Bronchial epithelial cell (primary cell): ENCODE measurements around the gene PRKCZ. TPM values are rescaled to one million over a fixed set of nuclear protein-coding genes. Genes with fewer than 3 reads are reported as not detected.

Experiments
- DNase-seq: peaks from one replicate; pipeline ENCODE4 v3.0.0-alpha.2; 2010; ENCODE audit warnings: low read depth
- FAIRE-seq: peaks from 2 replicates; lab custom pipeline; 2011; peaks lifted over from hg19 to GRCh38; lab: Jason Lieb, UNC
- H3K27me3 ChIP-seq: 2 replicates; pipeline ENCODE4 v1.5.1; 2011; ENCODE audit warnings: low read length; ENCODE audit not compliant: control insufficient read depth, insufficient read depth
- H3K36me3 ChIP-seq: 2 replicates; pipeline ENCODE4 v1.5.1; 2011; ENCODE audit warnings: low read length; ENCODE audit not compliant: control insufficient read depth, insufficient read depth
- H3K4me3 ChIP-seq: 2 replicates; pipeline ENCODE4 v1.5.1; 2011; ENCODE audit warnings: mild to moderate bottlenecking, low read depth, low read length, control low read depth
- total RNA-seq: library from RNA; depleted of rRNA; stranded (reverse); fragments of >200 nt; gene quantifications from 2 replicates; pipeline ENCODE4 v1.2.1, GENCODE V29; 2014
- TF ChIP-seq, protein P1 (sequence below): IDR thresholded peaks from 2 replicates; pipeline ENCODE4 v1.5.1; 2011; ENCODE audit warnings: mild to moderate bottlenecking, moderate library complexity, low read length, control low read depth, inconsistent platforms; ENCODE audit not compliant: insufficient read depth, severe bottlenecking

Gene PRKCZ
- total RNA-seq, 1 donor from 2014 or later, result 38.4 TPM

DNA sequence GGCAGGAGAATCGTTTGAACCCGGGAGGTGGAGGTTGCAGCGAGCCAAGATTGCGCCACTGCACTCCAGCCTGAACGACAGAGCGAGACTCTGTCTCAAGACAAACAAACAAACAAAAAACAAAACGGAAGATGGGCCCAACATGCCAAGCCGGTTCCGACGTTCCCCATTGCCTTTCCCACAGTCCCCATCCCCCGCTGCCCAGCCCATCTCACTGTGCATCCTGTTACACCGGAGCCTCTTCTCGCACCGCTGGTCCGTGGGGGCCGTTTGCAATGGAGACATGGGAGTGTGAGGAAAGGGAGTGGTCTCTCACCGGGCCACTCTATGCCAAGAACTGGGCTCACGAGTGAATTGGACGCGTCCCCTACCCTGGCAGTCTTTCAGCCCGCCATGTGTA lies 45.4 kb upstream of the PRKCZ start:
- H3K27me3 ChIP-seq, result peaks cover 3% of the 10 kb centered on the region
- H3K4me3 ChIP-seq, result no peak overlapping the region
- DNase-seq (no peak), FAIRE-seq (no peak)
- TF ChIP-seq, protein P1, sequence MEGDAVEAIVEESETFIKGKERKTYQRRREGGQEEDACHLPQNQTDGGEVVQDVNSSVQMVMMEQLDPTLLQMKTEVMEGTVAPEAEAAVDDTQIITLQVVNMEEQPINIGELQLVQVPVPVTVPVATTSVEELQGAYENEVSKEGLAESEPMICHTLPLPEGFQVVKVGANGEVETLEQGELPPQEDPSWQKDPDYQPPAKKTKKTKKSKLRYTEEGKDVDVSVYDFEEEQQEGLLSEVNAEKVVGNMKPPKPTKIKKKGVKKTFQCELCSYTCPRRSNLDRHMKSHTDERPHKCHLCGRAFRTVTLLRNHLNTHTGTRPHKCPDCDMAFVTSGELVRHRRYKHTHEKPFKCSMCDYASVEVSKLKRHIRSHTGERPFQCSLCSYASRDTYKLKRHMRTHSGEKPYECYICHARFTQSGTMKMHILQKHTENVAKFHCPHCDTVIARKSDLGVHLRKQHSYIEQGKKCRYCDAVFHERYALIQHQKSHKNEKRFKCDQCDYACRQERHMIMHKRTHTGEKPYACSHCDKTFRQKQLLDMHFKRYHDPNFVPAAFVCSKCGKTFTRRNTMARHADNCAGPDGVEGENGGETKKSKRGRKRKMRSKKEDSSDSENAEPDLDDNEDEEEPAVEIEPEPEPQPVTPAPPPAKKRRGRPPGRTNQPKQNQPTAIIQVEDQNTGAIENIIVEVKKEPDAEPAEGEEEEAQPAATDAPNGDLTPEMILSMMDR, result no peak
- no peaks in the 10 kb centered on the region for H3K36me3 ChIP-seq

DNA sequence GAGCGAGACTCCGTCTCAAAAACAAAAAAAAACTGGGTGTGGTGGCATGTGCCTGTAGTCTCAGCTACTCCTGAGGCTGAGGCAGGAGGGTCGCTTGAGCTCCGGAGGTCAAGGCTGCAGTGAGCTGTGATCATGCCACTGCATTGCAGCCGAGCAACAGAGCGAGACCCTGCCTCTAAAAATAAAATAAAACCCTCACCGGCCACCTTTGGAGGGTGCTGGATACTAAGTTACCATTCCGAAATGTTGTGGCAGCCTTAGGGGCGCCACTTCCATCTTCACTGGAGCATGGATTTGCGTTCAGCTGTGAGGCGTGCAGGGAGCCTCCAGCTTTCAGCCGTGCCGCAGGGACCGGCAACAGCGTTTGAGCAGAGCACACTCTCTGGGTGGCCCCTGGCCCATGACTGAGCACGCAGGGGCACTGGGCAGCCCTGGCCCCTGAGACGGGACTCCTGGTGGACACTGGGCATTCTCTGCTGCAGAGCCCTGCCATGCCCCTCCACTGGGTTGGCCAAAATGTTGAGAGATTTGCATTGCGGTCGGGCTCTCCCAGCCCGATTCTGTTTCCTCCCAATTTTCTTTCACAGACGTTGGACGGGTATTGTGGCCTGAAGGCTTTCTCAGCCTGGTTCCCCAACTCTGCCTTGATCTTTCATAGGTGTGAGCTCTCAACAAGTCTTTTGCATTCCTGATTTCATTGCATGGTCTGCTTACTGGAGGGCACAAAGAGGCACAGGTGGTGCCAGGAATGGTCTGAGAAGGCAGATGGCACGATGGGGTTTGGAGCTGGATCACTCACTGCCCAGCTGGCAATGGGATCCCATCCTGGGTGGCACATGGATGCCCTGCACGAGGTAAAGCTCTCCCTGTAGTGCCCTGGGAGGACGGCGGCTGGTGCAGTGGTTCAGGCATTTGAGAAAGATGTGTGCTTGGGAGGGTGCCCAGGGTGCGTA lies 40.8 kb upstream of the PRKCZ start:
- no peak for FAIRE-seq
- H3K27me3 ChIP-seq, result peaks cover 1% of the 10 kb centered on the region
- TF ChIP-seq, protein P1, result no peak
- H3K4me3 ChIP-seq, result no peak overlapping the region
- DNase-seq, result no peak
- no peaks in the 10 kb centered on the region for H3K36me3 ChIP-seq

DNA sequence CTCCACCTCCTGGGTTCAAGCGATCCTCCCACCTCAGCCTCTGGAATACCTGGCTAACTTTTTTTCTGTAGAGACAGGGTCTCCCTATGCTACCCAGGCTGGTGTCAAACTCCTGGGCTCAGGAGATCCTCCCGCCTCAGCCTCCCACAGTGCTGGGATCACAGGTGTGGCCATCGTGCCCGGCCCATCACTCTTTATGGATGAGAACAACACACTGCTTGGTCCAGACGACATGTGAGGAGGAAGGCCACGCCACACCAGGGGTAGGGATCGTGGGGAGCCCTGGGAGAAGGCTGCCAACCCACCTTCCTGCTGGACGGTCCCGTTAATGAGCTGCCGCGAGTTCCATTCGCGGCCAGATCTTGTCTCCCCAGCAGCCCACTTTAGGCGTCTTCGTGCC lies 36.0 kb upstream of the PRKCZ start:
- Histone ChIP-seq H3K4me3 (no peak overlapping the region), H3K36me3 (no peaks in the 10 kb centered on the region), H3K27me3 (peaks cover 6% of the 10 kb centered on the region)
- no peak for DNase-seq
- FAIRE-seq, result no peak
- TF ChIP-seq, protein P1, result no peak

DNA sequence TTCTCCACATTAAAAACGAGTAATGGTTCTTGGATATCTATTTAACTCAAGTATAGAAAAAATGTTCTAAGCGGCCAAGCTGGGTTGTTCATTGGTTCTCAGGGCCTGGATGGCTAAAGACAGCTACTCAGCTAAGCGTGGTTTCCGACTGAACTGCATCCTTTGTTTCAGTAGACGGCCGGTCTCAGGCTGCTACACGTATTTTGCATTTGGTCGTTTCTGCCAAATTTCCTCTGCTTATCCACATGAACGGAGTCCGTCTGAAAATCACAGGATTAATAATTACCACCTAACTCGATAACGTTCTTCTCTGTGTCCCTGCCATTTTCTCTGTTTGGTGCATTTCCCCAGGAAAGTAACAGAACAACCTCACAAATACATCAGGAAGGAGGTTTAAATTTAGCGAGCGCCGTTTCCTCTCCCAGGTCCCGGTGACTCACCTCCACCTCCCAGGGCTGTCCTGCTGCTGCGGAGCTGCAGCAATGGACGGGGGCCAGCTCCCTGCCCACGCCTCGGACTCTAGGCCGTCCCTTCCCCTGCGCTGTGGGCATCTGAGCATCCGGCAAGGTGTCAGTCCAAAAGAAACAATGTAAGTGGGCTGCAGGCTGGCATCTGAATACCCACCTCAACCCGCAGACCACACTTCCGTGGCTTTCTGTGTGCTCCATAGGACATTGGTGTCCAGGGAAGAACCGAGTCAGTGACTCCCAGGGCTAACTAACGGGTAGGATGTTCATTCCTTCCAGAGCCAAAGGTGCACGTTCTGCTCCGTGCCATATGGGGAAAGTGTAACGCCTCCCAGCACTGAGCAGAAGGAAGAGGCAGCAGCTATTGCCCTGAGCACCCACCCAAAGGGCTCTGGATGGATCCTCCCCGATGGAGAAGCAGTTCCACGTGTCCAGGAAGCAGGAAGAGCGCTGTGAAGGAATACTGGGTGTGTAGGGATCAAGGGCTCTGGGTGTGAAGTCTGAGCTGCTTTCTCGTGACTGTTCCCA lies 35.2 kb upstream of the PRKCZ start:
- TF ChIP-seq, protein P1, result no peak
- Histone ChIP-seq H3K4me3 (no peak overlapping the region), H3K27me3 (peaks cover 12% of the 10 kb centered on the region), H3K36me3 (no peaks in the 10 kb centered on the region)
- FAIRE-seq (no peak), DNase-seq (no peak)

DNA sequence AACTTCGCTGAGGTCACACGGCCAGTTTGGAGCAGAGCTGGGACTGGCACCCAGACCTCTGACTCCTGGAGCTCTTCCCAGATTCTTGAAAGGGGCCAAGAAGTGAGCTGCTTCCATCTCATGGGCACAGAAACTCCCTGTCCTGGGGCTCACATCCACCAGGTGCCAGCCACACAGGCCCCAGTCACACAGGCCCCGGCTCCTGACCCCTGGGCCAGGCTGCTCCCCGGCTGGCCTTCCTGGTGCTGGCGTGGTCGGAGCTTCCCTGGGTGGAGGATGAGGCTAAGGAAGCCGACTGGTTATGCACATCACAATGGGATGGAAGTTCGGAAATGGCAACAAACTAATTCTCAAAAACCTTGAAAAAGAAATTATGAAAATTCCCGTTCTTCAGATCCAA lies 34.1 kb upstream of the PRKCZ start:
- FAIRE-seq, result no peak
- TF ChIP-seq, protein P1, result no peak
- DNase-seq, result no peak
- Histone ChIP-seq H3K36me3 (no peaks in the 10 kb centered on the region), H3K4me3 (no peak overlapping the region), H3K27me3 (peaks cover 21% of the 10 kb centered on the region)
